Upper lobe of left lung (tissue), 4 donors: ENCODE data around the gene TRAPPC3.

ENCODE experiments used
- POLR2A ChIP-seq, 4 donors: fragments of 450-650 bp; IDR thresholded peaks; one replicate each; pipeline ENCODE4 v1.5.1; 2016 to 2017; ENCODE audit warnings: antibody characterized with exemption in 4 of 4, mild to moderate bottlenecking in 2 of 4
- POLR2AphosphoS5 ChIP-seq, 2 donors: sonication (generic); formaldehyde crosslinking; IDR thresholded peaks; one replicate each; pipeline ENCODE4 v1.5.1; 2017; ENCODE audit warnings: antibody characterized with exemption in 2 of 2
- TF ChIP-seq, protein P1 (sequence below), 6 experiments: fragments of 450-650 bp in 4 of 6; fragments of 200-600 bp in 2 of 6; sonication (generic) in 2 of 6; IDR thresholded peaks; one replicate each; pipeline ENCODE4 v1.5.1; 2016 to 2019; ENCODE audit warnings: antibody characterized with exemption in 6 of 6

GRCh38 chr1:36091698-36092097 is 57.6 kb downstream of the TRAPPC3 start:
- TF ChIP-seq, protein P1, sequence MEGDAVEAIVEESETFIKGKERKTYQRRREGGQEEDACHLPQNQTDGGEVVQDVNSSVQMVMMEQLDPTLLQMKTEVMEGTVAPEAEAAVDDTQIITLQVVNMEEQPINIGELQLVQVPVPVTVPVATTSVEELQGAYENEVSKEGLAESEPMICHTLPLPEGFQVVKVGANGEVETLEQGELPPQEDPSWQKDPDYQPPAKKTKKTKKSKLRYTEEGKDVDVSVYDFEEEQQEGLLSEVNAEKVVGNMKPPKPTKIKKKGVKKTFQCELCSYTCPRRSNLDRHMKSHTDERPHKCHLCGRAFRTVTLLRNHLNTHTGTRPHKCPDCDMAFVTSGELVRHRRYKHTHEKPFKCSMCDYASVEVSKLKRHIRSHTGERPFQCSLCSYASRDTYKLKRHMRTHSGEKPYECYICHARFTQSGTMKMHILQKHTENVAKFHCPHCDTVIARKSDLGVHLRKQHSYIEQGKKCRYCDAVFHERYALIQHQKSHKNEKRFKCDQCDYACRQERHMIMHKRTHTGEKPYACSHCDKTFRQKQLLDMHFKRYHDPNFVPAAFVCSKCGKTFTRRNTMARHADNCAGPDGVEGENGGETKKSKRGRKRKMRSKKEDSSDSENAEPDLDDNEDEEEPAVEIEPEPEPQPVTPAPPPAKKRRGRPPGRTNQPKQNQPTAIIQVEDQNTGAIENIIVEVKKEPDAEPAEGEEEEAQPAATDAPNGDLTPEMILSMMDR (IDR thresholded peaks at IDR 0.05), result no peak
- no peak for TF ChIP-seq POLR2A (IDR thresholded peaks at IDR 0.05)
- no peak for TF ChIP-seq POLR2AphosphoS5 (IDR thresholded peaks at IDR 0.05)
